ENCODE data around the gene TMEM192.

- TF ChIP-seq EZH2 (IDR thresholded peaks at IDR 0.05; ENCODE audit: low read length) (no peak), CTCF (optimal IDR thresholded peaks at IDR 0.05 in 1 of 3, IDR thresholded peaks at IDR 0.05 in 1 of 3, conservative IDR thresholded peaks at IDR 0.05 in 1 of 3; ENCODE audit: extremely low read depth in 1 of 3, insufficient read depth in 2 of 3, low read length in 3 of 3) (no peak)
These were observed 26.7 kb downstream of the TMEM192 start for GRCh38 chr4:165085946-165086345.

Data from keratinocyte (primary cell).